Thyroid gland (tissue), 4 donors: ENCODE data around the gene STN1. TPM values are rescaled to one million over a fixed set of nuclear protein-coding genes. Genes with fewer than 3 reads are reported as not detected.
A peak's percentile ranks its signal among the peaks of the same experiment; 100 is the strongest.

Experiments used
- DNase-seq, 2 donors: peaks; one replicate each; pipeline ENCODE4 v3.0.0-alpha.2; 2019
- H3K27ac ChIP-seq, 3 donors: fragments of 200-600 bp; sonication (generic); 1 replicate in 2 of 3; 2 replicates in 1 of 3; pipeline ENCODE4 v1.5.1; 2016 to 2019; ENCODE audit warnings: mild to moderate bottlenecking in 1 of 3, moderate library complexity in 1 of 3
- H3K27me3 ChIP-seq: fragments of 200-600 bp; sonication (generic); one replicate; pipeline ENCODE4 v1.5.1; 2019
- H3K36me3 ChIP-seq, 2 donors: fragments of 200-600 bp; sonication (generic); one replicate each; pipeline ENCODE4 v1.5.1; 2016 to 2019
- H3K4me1 ChIP-seq, 2 donors: fragments of 200-600 bp; sonication (generic); one replicate each; pipeline ENCODE4 v1.5.1; 2017 to 2019
- H3K4me3 ChIP-seq, 3 donors: fragments of 200-600 bp; sonication (generic); replicated peaks in 1 of 3; 1 replicate in 2 of 3; 2 replicates in 1 of 3; pipeline ENCODE4 v1.5.1; 2016; ENCODE audit warnings: mild to moderate bottlenecking in 1 of 3
- H3K9me3 ChIP-seq: fragments of 200-600 bp; sonication (generic); one replicate; pipeline ENCODE4 v1.5.1; 2017
- CTCF ChIP-seq, 6 experiments: fragments of 200-600 bp in 3 of 6; fragments of 450-650 bp in 3 of 6; sonication (generic) in 3 of 6; IDR thresholded peaks; one replicate each; pipeline ENCODE4 v1.5.1; 2016 to 2019; ENCODE audit warnings: antibody characterized with exemption in 6 of 6, mild to moderate bottlenecking in 2 of 6, inconsistent platforms in 1 of 6, moderate library complexity in 1 of 6
- POLR2A ChIP-seq, 2 donors: fragments of 450-650 bp; IDR thresholded peaks; one replicate each; pipeline ENCODE4 v1.6.1; 2017; ENCODE audit warnings: antibody characterized with exemption in 2 of 2, mild to moderate bottlenecking in 2 of 2, moderate library complexity in 1 of 2
- WGBS, 2 donors: methylation state at CpG; one replicate each; pipeline ENCODE4 v1.1.5; 2017; 5-methylcytosine and 5-hydroxymethylcytosine counted together
- intact Hi-C: fragments of 100-400 bp; cut with DNase I; formaldehyde crosslinking; loops from one replicate; pipeline ENCODE4 v1.15.1; 2023
- total RNA-seq, 4 donors: library from RNA; depleted of rRNA; stranded (reverse); fragments of >200 nt; gene quantifications; one replicate each; pipeline ENCODE4 v1.2.3, GENCODE V29; 2016

Gene STN1
- total RNA-seq, 4 donors from 2014 or later = 20.7 to 37.1 (median 30.7) TPM

GRCh38 chr10:103919648-103920025 lies 1.7 kb upstream of the STN1 start:
- H3K4me3 ChIP-seq = no peak overlapping the region
- TF ChIP-seq CTCF (IDR thresholded peaks at IDR 0.05) = no peak
- TF ChIP-seq POLR2A (IDR thresholded peaks at IDR 0.05) = no peak
- DNase-seq = no peak
- H3K4me1 ChIP-seq = peaks cover 15 to 22% of the 10 kb centered on the region in 2 donors
- intact Hi-C loops = loop anchor here (10.0 kb wide), 1 partner anchor 45 kb away; the partner anchor contains the start of gene SLK
- H3K9me3 ChIP-seq = no peaks in the 10 kb centered on the region
- H3K27me3 ChIP-seq = no peaks in the 10 kb centered on the region
- no peaks in the 10 kb centered on the region for H3K36me3 ChIP-seq
- 94 to 100% methylated on average over 1 of the region's 1 CpG for WGBS, 2 donors
- H3K27ac ChIP-seq = no peak overlapping the region

- Histone ChIP-seq H3K4me1 (peaks cover 15 to 27% of the 10 kb centered on the region in 2 donors), H3K27me3 (no peaks in the 10 kb centered on the region), H3K9me3 (no peaks in the 10 kb centered on the region), H3K4me3 (peak overlapping the region; percentile 30 to 93 (median 71)), H3K27ac (peak overlapping the region; percentile 87 to 99 (median 96)), H3K36me3 (no peaks in the 10 kb centered on the region)
- intact Hi-C loops = loop anchor here (10.0 kb wide), 1 partner anchor 47 kb away; the partner anchor contains the start of gene SLK
- 1 to 4% methylated on average over 25 to 29 of the region's 29 CpGs for WGBS, 2 donors
- DNase-seq = peak; percentile 42 to 55
- no peak for TF ChIP-seq CTCF (IDR thresholded peaks at IDR 0.05)
- TF ChIP-seq POLR2A (IDR thresholded peaks at IDR 0.05) = no peak
These were observed 507 bp downstream of the STN1 start for GRCh38 chr10:103917302-103918052.

- no peaks in the 10 kb centered on the region for H3K36me3 ChIP-seq
- whole genome bisulfite sequencing, 2 donors = 12 to 18% methylated on average over 2 of the region's 2 CpGs
- H3K4me3 ChIP-seq = peak overlapping the region in 1 of 3 donors; percentile 71
- intact Hi-C loops = loop anchor here (10.0 kb wide), 1 partner anchor 48 kb away; the partner anchor contains the start of gene SLK
- peak overlapping the region; percentile 87 to 99 (median 96) for H3K27ac ChIP-seq
- H3K4me1 ChIP-seq = peaks cover 15 to 27% of the 10 kb centered on the region in 2 donors
- DNase-seq = peak; percentile 55 to 57
- no peaks in the 10 kb centered on the region for H3K27me3 ChIP-seq
- no peaks in the 10 kb centered on the region for H3K9me3 ChIP-seq
- no peak for TF ChIP-seq CTCF (IDR thresholded peaks at IDR 0.05)
These were observed 1.1 kb downstream of the STN1 start for GRCh38 chr10:103916876-103917275.

- Histone ChIP-seq H3K9me3 (no peaks in the 10 kb centered on the region), H3K4me1 (peaks cover 16 to 28% of the 10 kb centered on the region in 2 donors), H3K36me3 (no peaks in the 10 kb centered on the region), H3K4me3 (no peak overlapping the region), H3K27ac (peak overlapping the region; percentile 62 to 96 (median 87)), H3K27me3 (no peaks in the 10 kb centered on the region)
- TF ChIP-seq POLR2A (IDR thresholded peaks at IDR 0.05) (no peak), CTCF (IDR thresholded peaks at IDR 0.05) (no peak)
- DNase-seq = no peak
- intact Hi-C loops = loop anchor here (10.0 kb wide), 1 partner anchor 49 kb away; the partner anchor contains the start of gene SLK
- 59 to 60% methylated on average over 1 of the region's 1 CpG for WGBS, 2 donors
These were observed 1.7 kb downstream of the STN1 start for GRCh38 chr10:103916254-103916653.

GRCh38 chr10:103915796-103916195 lies 2.2 kb downstream of the STN1 start:
- intact Hi-C loops = loop anchor here (10.0 kb wide), 1 partner anchor 49 kb away; the partner anchor contains the start of gene SLK
- Histone ChIP-seq H3K36me3 (no peaks in the 10 kb centered on the region), H3K9me3 (no peaks in the 10 kb centered on the region), H3K4me1 (peaks cover 19 to 32% of the 10 kb centered on the region in 2 donors), H3K27me3 (no peaks in the 10 kb centered on the region), H3K4me3 (no peak overlapping the region), H3K27ac (peak overlapping the region; percentile 62 to 96 (median 87))
- TF ChIP-seq CTCF (IDR thresholded peaks at IDR 0.05) (no peak), POLR2A (IDR thresholded peaks at IDR 0.05) (no peak)
- 70 to 79% methylated on average over 6 of the region's 6 CpGs for WGBS, 2 donors
- no peak for DNase-seq
